Measurements from ENCODE around the gene IQCK.

GRCh38 chr16:19853132-19853741 is 135.2 kb downstream of the IQCK start:
- no peak for TF ChIP-seq CTCF (IDR thresholded peaks at IDR 0.05)
- no peak for TF ChIP-seq POLR2AphosphoS5 (IDR thresholded peaks at IDR 0.05)
- TF ChIP-seq POLR2A (IDR thresholded peaks at IDR 0.05): no peak
